Mesothelial cell of epicardium (in vitro differentiated cells): ENCODE measurements around the gene SLC27A3. TPM values are rescaled to one million over a fixed set of nuclear protein-coding genes. Genes with fewer than 3 reads are reported as not detected.
"Not testable (repeated sequence)": the region's sequence is repeated elsewhere in the genome, so short reads cannot be mapped to it uniquely, and the experiment has no call there.

Source experiments
- DNase-seq, 2 experiments: peaks; one replicate each; pipeline ENCODE4 v3.0.0; 2021; ENCODE audit warnings: low spot score in 2 of 2; ENCODE audit not compliant: unreplicated experiment in 2 of 2
- H3K27ac Mint-ChIP-seq: 2 replicates; pipeline ENCODE4 v1.8.0; 2021; ENCODE audit warnings: mixed read lengths
- H3K27me3 Mint-ChIP-seq: 2 replicates; pipeline ENCODE4 v1.8.0; 2021; ENCODE audit warnings: low read depth, mixed read lengths
- H3K36me3 Mint-ChIP-seq: 2 replicates; pipeline ENCODE4 v1.8.0; 2021; ENCODE audit warnings: mixed read lengths
- H3K4me1 Mint-ChIP-seq: 2 replicates; pipeline ENCODE4 v1.8.0; 2021; ENCODE audit warnings: mixed read lengths
- H3K4me3 Mint-ChIP-seq: 2 replicates; pipeline ENCODE4 v1.8.0; 2021; ENCODE audit warnings: mild to moderate bottlenecking, moderate library complexity, mixed read lengths
- H3K9me3 Mint-ChIP-seq: 2 replicates; pipeline ENCODE4 v1.8.0; 2021; ENCODE audit warnings: mixed read lengths
- total RNA-seq: library from RNA; stranded (reverse); gene quantifications from 3 replicates; pipeline ENCODE4 v1.2.1, GENCODE V29; 2021
- TF ChIP-seq, protein P1 (sequence below): fragments of 200-600 bp; sonication (generic); IDR thresholded peaks from one replicate; pipeline ENCODE4 v1.5.0; 2021; ENCODE audit warnings: antibody characterized with exemption; ENCODE audit not compliant: unreplicated experiment

SLC27A3 gene
- total RNA-seq, 1 donor from 2014 or later: 29.7 TPM

DNA sequence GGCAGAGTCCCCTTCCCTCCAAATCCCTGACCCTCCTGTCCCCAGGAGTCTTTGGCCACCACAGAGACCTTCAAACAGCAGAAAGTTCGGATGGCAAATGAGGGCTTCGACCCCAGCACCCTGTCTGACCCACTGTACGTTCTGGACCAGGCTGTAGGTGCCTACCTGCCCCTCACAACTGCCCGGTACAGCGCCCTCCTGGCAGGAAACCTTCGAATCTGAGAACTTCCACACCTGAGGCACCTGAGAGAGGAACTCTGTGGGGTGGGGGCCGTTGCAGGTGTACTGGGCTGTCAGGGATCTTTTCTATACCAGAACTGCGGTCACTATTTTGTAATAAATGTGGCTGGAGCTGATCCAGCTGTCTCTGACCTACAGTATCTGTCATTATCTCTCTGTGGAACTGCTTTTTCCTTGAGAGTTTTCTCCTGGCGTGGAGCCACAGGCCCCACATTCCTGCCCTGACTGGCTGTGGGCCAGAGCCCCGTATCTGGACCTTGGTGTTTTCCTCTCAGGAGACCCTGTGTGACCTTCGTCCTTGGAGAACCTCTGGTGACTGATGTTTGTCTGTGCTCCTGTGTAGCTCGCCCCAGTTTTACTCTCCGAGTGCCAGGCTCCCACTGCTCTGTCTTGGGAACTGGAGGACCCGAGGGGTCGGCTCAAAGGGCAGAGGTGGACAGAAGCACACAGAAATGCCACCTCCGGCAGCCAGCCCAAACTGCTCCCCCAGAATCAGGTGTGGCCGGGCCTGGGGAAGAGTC lies 4.8 kb downstream of the SLC27A3 start:
- TF ChIP-seq, protein P1, sequence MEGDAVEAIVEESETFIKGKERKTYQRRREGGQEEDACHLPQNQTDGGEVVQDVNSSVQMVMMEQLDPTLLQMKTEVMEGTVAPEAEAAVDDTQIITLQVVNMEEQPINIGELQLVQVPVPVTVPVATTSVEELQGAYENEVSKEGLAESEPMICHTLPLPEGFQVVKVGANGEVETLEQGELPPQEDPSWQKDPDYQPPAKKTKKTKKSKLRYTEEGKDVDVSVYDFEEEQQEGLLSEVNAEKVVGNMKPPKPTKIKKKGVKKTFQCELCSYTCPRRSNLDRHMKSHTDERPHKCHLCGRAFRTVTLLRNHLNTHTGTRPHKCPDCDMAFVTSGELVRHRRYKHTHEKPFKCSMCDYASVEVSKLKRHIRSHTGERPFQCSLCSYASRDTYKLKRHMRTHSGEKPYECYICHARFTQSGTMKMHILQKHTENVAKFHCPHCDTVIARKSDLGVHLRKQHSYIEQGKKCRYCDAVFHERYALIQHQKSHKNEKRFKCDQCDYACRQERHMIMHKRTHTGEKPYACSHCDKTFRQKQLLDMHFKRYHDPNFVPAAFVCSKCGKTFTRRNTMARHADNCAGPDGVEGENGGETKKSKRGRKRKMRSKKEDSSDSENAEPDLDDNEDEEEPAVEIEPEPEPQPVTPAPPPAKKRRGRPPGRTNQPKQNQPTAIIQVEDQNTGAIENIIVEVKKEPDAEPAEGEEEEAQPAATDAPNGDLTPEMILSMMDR: no peak
- Mint-ChIP-seq H3K4me3 (no peak overlapping the region), H3K9me3 (no peaks in the 10 kb centered on the region), H3K27me3 (no peaks in the 10 kb centered on the region), H3K36me3 (peaks cover 2% of the 10 kb centered on the region), H3K4me1 (peaks cover 23% of the 10 kb centered on the region), H3K27ac (no peak overlapping the region)
- DNase-seq: no peak

- peaks cover 2% of the 10 kb centered on the region for H3K36me3 Mint-ChIP-seq
- H3K27me3 Mint-ChIP-seq: no peaks in the 10 kb centered on the region
- peaks cover 26% of the 10 kb centered on the region for H3K4me1 Mint-ChIP-seq
- DNase-seq: no peak
- TF ChIP-seq, protein P1: no peak
- H3K27ac Mint-ChIP-seq: no peak overlapping the region
- H3K9me3 Mint-ChIP-seq: no peaks in the 10 kb centered on the region
- no peak overlapping the region for H3K4me3 Mint-ChIP-seq
These were observed 5.3 kb downstream of the SLC27A3 start for GRCh38 chr1:153780551-153780950.

DNA sequence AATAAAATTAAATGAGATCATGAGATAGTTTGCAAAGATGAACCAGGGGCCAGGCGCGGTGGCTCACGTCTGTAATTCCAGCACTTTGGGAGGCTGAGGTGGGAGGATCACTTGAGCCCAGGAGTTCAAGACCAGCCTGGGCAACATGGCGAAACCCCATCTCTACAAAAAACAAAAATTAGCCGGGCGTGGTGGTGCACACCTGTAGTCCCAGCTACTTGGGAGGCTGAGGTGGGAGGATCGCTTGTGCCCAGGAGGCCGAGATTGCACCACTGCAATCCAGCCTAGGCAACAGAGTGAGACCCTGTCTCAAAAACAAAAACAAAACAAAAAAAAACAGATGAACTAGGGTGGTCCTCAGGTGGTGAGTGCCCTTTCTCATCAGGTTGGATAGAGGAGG lies 7.4 kb downstream of the SLC27A3 start:
- not testable (repeated sequence) for H3K27me3 Mint-ChIP-seq, H3K9me3 Mint-ChIP-seq, H3K36me3 Mint-ChIP-seq, DNase-seq
- H3K27ac Mint-ChIP-seq: peak overlapping the region; percentile 99
- peak overlapping the region; percentile 83 for H3K4me3 Mint-ChIP-seq
- peaks cover 14% of the 10 kb centered on the region for H3K4me1 Mint-ChIP-seq

GRCh38 chr1:153783233-153784190 lies 8.3 kb downstream of the SLC27A3 start:
- no peaks in the 10 kb centered on the region for H3K9me3 Mint-ChIP-seq
- H3K27ac Mint-ChIP-seq: peak overlapping the region; percentile 99
- TF ChIP-seq, protein P1: peak; percentile 16
- DNase-seq: peak; percentile 80 to 96
- H3K36me3 Mint-ChIP-seq: no peaks in the 10 kb centered on the region
- peak overlapping the region; percentile 83 for H3K4me3 Mint-ChIP-seq
- no peaks in the 10 kb centered on the region for H3K27me3 Mint-ChIP-seq
- peaks cover 20% of the 10 kb centered on the region for H3K4me1 Mint-ChIP-seq

- no peaks in the 10 kb centered on the region for H3K9me3 Mint-ChIP-seq
- TF ChIP-seq, protein P1: no peak
- no peak overlapping the region for H3K27ac Mint-ChIP-seq
- H3K27me3 Mint-ChIP-seq: no peaks in the 10 kb centered on the region
- H3K4me3 Mint-ChIP-seq: no peak overlapping the region
- peaks cover 24% of the 10 kb centered on the region for H3K4me1 Mint-ChIP-seq
- no peak for DNase-seq
- no peaks in the 10 kb centered on the region for H3K36me3 Mint-ChIP-seq
These were observed 11.0 kb downstream of the SLC27A3 start for GRCh38 chr1:153786038-153786790.
